NCI-H128 (cell line): Measurements from ENCODE around the gene EHBP1L1.

ENCODE experiments used
- DNase-seq: peaks from one replicate; lab custom pipeline; 2025; ENCODE audit not compliant: unreplicated experiment; lab: John Stamatoyannopoulos, UW

EHBP1L1 gene

GRCh38 chr11:65592858-65593517, 17.1 kb downstream of the EHBP1L1 start:
- DNase-seq: no peak

GRCh38 chr11:65593518-65594414, 17.9 kb downstream of the EHBP1L1 start:
- DNase-seq: no peak

- no peak for DNase-seq
These were observed 19.3 kb downstream of the EHBP1L1 start for GRCh38 chr11:65595131-65595530.

- DNase-seq: no peak
These were observed 19.9 kb downstream of the EHBP1L1 start, which contains the start of gene KCNK7 for GRCh38 chr11:65595543-65596281. TSS of gene KCNK7 (minus strand) at chr11:65595800. CDS start at chr11:65595772, 28 bp downstream.

DNA sequence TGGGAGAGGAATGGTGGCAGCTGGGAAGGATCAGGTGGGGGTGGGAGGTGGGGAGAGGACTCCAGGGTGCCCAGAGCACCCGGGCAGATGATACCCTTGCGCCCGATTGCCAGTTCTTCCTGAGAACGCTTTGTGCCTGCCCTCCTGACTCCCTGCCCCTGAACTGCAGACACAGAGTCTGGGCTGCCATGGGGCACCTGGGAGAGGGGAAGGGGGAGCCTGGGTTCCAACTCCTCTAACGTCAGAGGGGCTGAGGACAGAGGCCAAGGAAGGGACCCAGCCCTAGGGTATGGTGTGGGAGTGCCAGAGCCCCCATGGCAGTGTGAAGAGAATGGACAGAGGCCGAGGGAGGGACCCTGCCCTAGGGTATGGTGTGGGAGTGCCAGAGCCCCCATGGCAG, 20.7 kb downstream of the EHBP1L1 start:
- DNase-seq: no peak

DNA sequence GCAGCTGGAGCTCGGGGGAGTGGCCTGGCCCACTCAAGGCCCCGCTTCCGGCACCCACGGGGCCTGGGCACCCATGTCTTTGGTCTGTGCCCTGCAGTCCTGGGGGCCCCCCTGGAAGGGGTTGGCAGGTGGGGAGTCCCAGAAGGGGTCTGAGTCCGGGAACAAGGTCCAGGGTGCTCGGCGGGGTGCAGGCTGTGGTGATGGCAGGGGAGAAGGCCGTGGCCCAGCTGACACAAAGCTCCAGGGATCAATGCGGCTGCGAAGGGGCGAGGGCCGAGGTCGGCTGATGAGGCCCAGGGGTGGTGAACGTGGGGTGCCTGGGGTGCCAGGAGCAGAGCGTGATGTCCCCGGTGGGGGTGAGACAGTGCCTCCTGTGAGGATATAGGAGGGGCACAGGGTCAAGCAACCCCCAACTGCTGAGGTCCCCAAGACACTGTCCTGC, 22.4 kb downstream of the EHBP1L1 start:
- DNase-seq: no peak

DNA sequence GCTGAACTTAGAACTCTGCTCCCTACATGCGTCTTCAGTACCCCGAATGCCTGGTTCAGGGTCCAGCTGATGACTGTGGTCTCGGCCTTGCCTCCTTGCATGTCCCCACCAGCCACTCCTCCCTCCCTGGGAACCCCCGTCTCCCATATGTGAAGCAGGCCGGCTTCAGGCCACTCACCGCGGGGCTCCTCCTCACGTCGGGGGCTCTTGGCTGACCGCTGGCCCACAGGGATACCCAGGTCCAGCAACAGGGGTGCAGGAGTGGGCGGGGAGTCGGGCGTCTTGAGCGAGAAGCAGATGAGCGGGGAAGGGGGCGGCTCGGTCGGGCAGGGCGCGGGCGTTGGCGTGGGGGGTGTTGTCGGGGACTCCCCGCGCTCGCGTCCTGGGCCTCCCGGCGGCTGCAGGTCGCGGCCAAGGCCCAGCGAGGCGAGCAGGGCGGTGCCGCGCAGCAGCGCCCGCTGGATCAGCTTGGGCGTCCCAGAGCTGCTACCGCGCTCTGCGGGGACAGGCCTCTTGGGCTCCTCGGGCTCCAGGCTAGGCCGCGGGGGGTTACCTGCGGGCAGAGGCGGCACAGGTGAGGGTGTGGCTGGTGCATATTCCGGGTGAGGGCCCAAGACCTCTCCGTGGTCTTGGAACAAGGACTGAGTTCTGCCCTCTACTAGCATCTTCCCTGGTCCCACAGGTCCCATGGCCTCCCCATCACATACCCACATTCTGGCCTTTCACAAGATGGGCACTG, 23.5 kb downstream of the EHBP1L1 start:
- no peak for DNase-seq

DNA sequence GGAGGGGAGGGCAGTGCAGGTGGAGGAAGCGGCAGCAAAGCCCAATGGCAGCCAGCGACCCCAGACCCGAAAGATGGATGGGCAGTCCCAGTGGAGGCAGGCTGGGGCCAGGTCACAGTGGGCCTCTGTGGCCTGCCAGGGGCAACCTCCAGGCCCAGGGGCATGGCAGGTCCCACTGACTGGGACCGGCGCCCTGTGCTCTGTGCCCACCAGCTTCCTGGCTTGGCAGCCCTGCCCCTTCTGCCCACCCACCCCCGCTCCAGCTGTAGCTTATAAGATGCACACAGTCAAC, 24.0 kb downstream of the EHBP1L1 start:
- no peak for DNase-seq

DNA sequence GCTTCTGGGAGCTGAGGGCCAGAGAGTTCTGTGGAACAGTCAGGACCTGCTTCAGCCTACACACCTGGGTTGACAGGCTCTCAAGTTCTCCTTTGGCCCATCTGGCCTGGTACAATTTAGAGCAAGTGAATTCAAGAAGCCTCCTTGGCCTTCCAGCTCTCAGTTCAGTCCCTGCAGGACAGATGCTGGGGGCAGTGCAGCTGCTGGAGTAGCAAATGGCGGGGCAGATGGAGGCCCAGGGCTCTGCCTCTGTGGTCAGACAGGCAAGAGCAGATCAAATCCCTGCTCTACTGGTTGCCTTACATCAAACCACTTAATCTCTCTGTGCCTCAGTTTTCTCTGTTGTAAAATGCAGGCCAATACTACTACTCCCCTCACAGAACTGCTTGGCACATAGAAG, 28.4 kb downstream of the EHBP1L1 start:
- no peak for DNase-seq

DNA sequence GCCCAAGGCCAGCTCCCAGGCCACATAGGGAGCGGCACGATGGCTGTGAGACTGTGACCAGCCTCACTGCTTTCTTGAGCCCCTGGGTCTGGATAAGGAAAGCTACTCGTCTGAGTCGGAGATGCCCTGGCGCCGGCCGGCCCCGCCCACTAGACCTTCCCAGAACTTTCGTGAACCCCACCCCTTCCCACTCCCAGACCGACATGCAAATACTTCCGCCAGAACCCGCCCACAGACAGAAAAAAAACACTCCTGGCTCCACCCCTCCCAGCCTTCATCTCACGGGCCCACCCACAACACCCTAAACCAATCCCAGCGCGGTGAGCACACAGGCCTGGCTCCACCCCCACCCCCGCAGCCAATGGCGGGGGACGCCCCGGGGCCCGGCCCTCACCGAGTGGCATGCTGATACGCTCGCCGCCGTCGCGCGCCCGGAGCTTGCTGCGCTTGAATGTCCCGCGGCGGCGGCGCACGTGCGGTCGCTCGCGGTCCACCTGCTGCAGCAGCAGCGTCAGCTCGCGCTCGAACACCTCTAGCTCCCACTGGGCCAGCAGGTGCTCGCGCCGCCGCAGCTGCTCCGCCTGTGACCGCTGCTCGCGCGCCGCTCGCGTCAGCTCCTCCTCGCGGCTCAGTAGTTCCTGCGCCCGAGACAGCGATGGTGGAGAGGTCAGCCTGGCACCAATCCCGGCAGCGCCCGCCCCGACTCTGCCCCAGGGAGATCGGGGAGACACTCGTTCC, 31.2 kb downstream of the EHBP1L1 start:
- no peak for DNase-seq

- no peak for DNase-seq
These were observed 32.0 kb downstream of the EHBP1L1 start for GRCh38 chr11:65607614-65608426.

DNA sequence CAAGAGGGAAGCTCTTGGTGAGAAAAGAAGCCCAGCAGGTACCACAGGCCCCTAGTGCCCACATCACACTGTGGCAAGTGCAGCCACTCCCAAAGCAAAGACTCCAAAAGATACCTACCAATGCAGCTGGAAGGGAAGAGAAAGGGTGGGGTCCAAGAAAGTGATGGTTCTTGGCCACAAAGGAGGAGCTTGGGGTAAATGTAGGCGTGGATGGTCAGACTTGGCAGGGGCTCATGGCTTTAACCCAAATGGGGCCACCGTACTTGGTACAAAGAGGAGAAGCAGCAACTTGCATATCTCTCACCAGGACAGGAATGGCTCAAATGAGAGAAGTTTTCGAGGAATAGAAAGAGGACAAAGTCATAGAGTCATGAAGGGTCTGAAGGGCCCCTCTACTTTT, 33.4 kb downstream of the EHBP1L1 start:
- DNase-seq: no peak

GRCh38 chr11:65609665-65610064, 33.8 kb downstream of the EHBP1L1 start:
- no peak for DNase-seq

DNA sequence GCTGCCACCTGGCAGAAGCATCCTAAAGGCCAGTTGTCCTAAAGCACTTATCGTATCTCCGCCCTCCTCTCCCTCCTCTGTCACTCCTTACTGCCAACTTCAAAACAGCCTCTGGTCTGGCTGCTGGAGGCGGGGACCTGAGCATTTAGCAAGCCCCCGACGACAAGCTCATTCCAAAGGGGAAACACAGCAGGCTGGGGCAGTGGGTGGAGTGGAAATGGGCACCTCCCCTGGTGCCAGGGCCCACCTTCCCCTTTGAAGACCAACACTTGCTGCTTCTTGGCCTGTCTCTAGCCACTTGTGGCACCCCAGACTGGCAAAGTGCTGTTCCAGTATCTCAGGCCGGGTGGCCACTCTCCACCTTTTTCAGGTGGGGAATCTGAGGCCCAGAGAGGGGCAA, 34.6 kb downstream of the EHBP1L1 start:
- no peak for DNase-seq

DNA sequence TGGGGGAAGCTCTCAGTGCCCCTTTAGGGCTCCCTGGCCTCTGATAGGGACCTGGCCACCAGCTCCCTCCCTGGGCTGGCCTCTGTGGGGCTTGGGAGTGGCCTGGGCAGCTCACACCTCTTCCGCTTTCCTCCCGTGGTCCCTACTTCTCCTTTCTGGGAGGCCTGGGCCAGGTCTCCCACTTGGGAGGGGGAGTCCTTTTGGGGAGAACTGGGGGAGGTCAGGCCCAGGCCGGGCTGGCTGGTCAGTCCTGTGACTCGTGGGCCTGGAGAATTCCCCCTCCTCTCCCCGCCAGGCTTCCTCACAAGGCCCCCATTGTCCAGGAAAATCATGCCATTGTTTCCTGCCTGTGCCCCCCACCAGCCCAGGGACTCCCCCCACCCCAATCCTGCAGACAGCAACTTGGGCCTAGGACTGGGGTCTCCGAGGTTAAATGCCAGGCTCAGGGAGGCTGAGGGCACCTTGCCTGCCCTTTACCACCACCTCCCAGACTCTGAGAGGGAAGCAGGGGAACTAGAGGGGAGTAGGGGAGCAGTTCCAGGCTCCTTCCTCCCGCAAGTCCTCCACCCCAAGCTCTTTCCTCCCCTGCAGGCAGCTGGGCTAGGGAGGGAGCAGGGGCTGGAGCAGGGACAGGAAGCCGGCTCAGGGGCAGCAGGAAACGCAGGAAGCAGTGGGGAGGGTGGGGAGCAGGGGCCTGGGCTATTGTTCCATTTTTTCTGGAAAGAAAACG, 35.3 kb downstream of the EHBP1L1 start:
- DNase-seq: no peak

DNA sequence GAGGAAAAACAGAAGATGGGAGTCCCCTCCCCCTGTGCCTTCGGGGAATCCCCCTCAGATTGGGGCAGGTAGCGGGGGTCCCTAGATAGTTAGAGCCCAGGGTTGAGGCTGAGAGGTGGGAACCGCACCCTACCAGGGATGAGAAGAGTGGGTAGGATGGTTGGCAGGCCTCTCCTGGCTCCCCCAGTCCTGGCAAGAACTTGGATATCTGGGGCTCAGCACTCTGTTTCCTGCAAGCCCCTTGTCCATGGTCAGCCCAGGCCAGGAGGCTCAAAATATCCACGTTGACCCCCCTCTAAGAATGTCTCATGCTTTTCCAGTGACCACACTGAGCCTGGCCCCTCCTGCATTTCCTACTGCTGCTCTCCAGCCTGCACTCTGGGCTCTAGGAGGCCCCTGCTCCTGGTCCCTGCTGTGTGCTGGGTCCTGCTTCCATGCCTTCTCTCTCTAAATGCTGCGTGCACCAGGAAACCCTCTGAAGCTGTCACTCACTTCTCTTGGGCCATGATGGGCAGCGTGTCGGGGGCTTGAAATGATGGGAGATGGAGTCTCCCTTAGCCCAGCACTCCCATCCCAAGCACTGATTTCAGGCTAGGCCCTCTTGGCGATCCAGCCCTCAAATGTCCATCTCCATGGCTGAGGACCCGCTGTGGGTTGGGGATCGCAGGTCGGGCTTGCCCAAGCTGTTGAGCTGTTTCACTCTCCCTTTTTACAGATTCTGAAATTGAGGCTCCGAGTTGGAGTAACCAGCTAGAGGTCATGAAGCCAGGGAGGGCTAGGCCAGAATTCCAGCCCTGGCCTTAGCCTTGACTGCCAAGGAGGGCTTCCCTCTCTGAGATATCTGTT, 36.1 kb downstream of the EHBP1L1 start:
- no peak for DNase-seq

DNA sequence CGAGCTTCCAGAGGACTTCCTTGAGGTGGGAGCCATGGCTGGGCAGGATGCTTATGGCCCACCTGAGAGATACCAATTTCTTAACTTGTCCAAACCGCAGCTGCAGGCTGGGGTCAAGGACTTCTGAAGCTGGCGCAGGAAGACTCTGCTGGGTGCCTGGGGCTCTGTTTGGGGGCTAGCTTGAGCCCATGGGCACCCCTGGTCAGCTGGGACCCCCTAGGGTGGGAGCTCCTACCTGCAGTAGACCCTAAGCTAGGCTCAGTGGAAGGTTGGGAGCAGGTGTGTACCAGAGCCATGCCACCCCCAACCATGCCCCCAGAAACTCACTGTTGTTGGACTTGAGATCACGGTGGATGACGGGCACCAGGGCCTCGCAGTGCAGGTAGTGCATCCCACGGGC, 36.8 kb downstream of the EHBP1L1 start:
- DNase-seq: no peak
